HK-2 (cell line): ENCODE results near the gene PCCA.
A peak's percentile ranks its signal among the peaks of the same experiment; 100 is the strongest.

Experiments
- DNase-seq: peaks from one replicate; pipeline ENCODE4 v3.0.0-alpha.2; 2018; ENCODE audit not compliant: unreplicated experiment

PCCA gene

DNA sequence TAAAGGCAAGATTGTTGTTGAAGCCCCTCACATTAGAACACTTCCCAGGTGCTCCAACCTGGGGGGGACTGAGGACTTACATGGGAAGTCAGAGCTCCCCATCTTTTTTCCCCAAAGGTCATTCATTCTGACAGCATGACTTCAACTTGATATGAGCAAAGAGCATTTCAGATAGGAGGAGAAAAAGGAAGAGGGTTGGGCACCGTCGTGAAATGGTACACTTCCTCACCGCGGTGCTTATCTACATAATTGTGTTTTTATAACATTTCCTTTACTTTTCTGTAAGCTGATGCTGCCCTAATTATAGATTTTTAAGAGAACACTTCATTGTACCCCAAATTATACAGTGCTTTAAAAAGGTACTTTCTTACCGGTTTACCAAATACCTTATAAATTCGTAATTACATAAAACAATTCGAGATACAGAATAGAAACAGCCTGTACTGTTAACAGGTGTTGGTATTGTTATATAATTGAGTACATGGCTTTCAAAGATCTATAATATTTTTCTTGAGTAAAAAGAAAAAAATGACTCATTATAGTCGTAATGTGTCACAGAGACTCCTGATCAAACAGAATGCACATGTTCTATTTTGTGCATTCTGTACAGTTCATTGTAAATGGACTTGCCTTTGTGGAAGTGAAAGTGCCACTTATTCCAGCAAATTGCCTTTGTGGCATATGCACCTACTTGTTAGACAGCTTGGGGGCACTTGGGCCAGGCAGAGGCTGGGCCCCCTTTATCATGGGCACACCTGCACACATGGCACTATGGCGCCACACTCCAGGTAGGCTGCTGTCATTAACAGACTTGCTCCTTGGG lies 417.9 kb downstream of the PCCA start:
- no peak for DNase-seq

DNA sequence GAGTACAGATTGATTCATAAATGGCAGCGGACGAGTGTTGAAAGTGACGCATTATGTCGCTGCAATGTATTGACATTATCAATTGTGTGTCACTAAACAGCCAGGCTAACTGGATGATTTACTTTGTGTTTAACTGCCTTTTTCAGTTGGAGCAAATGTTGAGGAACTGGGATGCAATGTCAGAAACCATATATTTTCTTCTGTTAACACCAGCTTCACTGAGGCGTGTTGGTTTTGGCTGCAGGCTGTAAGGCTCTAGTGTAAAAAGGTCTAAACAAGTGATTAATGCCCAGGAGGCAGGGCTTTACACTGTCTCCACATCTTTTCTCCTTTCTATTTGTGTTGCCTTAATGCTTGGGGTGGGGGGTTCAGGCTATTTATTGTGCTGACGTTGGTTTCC lies 419.6 kb downstream of the PCCA start:
- no peak for DNase-seq

DNA sequence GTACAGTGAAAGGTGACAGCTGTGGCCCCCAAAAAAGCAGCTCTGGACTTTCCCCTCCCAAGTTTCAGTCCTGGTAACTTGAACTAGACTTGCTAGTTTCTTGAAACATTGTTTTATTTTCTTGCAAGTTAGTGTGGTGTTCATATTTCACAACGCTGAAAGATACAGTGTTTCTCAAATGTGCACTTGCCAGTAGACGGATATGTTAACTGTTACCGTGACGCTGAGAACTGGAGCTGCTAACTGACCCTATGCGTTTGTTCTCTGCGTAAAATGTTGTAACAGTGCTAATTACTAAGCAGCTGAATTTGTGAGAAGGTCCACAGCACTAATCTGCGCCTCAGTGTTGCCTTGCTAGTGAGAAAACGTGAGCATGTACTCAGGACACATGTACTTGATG lies 420.1 kb downstream of the PCCA start:
- DNase-seq = no peak

DNA sequence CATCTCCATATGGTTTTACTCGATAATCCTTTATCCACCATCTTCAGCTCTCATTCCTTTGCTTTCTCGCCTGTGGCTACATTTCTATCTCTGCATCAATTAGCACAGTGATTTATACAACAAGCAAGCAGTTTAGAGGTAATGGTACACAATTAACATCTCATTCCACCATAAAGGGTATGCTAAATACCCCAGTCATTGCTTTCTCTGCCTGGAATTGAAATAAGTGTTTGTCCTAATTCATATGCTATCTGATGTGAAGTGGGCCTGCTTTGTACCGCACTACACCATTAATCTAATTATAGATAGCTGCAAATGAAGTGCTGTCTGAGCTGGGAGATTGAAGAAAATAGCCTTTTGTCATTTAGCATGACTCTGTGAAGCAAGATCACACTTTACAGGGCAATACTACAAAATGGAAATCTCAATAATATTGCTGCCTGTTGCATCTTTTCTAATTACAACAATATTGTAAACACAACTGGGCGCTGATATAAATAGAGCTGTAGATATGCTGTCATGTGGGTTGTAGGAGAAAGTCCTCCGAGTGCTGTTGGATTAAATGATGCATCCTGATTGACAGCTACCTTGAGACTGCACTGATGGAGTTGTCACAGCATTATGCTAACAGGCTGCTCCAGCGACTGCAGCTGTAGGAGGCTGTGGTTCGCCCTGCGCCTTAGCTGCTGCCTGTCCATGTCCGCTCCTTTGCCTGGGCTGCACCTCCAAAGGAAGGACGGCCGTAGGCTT lies 421.5 kb downstream of the PCCA start:
- DNase-seq = no peak

DNA sequence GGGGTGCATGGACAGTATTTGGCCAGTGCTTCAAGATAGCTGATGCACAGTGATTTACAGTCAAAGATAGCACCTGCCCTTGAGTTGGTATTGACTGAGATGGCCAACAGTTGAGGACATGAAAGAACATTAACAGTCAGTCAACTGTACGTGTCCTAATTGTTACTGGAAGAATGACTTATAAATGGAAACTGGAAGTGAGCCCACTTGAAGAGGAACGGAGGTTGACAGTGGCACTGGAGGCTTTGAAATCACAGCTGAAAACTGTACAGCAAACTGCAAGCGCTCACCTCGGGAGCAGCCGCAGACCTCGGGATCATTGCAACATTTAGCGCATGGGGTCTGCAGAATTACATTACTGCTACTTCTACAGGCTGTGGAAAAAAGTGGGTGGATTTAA lies 422.6 kb downstream of the PCCA start:
- no peak for DNase-seq

DNA sequence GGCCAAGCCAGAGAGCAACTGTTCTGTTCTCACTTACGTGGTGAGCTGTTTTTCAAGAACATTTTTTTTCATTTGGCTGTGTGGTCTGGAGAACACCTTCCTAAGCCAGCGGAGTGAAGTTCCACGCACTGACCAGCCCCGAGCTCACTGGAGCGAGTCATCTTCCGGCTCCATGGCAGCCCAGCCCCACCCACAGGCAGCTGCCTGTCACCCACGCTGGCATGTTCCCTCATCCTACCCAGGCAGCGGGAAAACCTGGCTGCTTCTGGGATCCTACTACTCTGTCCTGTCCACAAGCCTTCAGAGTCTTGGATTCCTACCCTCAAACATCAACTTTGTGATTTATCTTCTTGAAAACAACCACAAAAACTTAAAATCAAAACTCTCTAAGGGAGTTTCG lies 423.5 kb downstream of the PCCA start:
- peak; percentile 52 for DNase-seq

DNA sequence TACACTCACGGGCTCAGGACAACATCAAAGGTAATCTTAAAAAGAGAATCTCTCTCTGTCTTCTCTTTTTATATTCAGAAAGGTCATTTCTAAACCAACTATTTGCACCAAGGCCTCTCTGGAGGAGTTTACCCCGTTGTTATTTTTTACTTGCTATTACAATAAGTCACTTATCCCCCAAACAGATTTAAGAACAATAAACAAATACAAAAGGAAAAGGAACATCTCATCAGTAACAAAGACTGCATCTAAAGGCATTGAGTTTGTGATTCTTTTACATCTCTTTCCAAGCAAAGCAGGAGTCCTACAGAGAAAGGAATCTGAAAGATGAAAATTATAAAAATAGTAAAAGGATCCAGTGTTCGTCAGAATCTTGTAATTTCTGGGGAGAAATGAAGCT lies 424.3 kb downstream of the PCCA start:
- no peak for DNase-seq

DNA sequence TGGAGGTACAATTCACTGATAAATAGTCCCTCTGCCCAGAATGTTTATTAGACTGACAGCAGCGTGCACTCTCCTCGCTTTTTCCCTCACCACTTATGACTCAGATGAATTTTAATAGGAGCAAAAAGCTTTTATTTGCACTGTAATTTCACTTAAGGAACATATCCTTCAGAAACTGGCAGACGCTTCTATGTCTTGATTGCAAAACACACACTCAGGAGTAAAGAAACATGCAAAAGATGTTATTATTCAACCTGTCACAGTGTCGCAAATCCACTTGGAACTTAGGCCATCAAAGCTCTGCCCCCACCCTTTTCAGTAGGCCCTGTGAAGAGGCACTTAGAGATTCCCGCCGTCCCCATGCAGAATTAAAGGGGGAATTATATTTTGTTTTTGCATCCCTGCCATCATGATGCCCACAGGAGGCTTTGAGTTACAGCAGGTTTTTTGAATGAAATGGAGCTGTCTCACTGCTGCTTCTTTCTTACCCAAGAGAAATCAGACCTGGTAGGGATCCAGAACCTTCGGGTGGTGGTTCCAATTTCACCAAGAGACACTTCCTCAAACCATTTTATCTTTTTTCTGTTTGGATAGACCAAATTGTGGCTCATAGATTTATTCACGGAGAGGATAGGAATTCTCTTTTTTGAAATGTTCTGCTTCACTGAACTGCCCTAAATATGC lies 425.2 kb downstream of the PCCA start:
- no peak for DNase-seq

DNA sequence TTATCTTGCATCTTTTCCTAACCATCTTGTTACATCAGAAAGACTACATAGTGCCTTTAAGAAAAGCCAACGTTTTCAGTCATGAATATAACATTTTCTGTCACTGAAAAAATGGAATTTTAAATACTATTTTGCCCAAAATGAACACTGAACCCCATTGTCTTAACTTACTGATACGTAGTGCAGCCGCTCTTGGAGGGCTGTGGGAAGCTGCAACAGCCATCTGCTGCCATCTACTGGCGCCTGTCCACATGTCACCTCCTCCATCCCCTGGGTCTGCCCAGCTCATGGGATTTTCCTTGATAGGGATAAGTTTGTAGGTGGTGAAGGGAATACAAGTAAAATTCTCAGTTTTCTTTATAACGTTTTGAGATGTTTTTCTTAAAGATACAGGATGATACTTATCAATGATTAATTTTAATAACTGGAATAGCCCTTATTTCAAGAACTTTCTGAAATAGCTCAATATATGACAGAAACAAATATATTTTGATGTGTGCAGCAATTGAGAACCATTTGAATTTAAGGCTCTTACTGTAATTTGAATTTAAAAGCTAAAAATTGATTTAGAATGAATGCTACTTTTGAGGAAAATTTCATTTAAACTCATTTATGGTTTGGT lies 426.0 kb downstream of the PCCA start:
- DNase-seq = peak; percentile 50

DNA sequence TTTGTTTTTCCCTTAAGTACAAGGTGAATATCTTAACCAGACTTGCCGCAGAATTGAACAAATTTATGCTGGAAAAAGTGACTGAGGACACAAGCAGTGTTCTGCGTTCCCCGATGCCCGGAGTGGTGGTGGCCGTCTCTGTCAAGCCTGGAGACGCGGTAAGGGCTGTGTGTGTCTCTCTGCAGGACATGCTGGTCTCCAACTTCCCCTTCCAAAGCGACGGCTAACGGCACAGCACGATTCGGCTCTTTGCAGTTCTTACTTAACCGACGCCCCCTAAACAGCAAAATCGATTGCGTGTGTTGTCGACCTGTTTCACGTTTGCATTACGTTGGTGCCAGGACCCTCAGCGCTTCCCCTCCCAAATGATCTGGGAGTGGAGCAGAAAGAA lies 426.5 kb downstream of the PCCA start:
- no peak for DNase-seq

DNA sequence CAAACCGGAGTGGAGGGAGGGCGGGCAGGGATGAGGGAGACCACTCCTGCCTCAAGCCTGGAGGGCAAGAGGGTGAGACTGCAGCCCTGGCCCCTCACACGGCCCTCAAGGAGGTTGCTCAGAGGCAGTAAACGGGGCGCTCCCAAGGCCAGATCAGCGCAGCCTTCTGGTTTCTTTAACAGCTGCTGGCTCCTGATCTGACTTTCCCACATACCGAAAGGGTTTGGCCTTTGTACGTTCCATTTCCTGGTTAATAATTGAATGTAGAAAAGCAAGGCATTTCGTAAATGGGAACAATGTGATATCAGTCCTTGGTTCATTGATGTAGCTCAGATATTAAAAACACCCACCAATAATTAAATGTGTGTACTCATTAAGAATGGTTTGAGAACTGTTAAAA lies 428.2 kb downstream of the PCCA start:
- DNase-seq = no peak

DNA sequence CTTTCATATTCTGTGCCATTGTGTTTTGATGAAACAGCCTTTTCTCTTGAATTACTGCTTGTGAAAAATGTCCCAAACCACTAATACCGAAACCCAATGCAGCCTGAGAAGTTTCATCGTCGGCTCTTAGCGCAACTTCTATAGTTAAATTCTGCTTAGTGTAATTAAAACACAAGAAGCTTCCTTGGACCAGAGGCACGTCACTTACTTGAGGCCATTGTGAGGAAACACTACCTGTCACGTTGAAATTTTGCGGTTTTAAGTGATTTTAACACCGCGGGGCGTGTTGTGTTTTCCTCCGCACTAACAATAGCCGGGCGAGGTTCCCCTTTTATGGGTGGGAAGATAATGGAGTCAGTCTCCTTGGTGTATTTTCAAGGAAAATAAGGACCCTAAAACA lies 428.8 kb downstream of the PCCA start:
- DNase-seq = no peak

DNA sequence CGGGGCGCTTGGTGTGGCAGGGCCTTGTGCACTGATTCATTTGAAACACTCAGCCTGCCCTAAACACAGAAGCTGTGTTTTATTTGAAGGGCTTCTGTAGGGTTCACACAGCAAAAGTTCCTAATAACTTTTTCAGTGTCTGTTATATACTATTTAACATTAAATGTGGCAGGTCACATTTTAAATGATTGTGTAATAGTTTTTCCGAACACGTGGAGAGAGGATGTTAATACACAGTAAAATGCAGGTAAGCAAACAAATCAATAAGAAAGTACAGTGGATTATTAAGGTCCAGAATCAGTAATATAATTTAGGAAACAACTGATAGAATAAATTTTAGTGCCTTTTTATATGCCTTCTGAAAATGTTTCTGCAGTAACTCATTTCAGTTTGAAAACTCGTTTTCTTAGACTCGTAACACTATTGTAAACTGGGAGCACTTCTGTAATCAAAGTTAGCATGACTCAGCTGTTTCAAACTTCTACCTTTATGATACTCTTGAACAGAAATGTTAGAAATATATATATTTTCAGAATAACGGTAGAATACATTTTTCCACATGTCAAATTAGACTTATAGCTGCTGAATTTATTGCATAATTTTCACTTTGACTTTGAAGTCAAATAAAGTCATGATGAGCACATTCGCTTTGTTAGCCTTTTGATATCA lies 429.6 kb downstream of the PCCA start:
- DNase-seq = no peak

DNA sequence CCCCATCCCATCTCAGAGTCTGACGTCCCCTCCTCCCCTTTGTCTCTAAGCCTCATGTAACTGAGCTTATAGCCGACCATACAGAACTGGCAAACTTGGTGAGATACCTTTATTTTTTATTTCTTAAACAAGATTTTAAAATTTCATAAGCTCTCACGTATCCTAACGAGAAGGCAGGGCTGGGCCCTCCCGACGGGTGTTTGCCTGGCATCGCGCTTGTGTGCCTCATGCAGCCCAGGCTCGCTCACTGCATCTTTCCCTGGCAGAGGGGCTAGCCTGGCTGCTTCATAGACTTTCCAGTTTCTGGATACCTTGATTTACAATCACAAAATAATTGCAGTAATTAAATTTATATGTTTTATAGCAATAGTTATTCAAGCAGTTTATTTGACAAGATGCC lies 430.7 kb downstream of the PCCA start:
- no peak for DNase-seq

DNA sequence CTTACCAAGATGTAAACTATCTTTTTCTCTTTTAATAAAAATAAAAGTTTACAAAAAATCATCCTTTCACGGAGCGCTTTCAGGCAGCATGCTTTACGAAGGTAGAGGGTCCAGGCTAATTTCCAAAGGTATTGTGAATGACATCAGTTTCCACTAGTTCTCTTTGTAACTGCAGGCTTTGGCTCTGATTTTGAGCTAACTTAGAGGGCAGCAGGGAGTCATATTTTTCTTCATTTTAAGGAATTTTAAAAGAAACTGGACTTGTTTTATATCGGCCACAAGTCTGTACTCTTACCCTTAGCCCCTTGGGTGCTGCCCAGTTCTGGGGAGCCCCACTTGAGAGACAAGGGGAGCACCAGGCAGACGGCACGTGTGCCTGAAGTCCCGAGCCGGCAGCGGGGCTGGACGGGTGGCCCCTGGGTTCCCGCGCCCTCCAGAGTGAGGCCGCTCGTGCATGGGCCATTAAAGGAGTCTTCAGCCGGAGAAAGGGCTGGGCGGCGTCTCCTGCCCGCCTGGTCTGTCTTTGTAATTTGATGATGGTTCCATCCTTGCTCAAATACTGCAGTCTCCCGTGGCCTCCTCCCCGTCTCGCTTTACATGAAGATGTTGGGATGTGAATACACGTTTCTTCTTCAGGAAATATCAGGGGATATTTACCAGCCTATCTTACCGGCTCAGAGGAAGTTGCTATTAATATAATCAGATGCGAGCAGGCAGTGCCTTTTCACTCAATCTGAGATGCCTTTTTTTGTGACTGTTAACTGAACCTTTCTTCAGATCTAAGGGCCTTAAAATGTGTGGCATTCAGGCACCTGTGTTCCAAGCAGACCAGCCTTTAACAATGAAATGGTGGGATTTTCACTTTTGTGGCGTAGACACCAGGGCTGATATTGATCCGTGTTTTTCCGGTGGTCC lies 432.3 kb downstream of the PCCA start:
- DNase-seq = no peak

DNA sequence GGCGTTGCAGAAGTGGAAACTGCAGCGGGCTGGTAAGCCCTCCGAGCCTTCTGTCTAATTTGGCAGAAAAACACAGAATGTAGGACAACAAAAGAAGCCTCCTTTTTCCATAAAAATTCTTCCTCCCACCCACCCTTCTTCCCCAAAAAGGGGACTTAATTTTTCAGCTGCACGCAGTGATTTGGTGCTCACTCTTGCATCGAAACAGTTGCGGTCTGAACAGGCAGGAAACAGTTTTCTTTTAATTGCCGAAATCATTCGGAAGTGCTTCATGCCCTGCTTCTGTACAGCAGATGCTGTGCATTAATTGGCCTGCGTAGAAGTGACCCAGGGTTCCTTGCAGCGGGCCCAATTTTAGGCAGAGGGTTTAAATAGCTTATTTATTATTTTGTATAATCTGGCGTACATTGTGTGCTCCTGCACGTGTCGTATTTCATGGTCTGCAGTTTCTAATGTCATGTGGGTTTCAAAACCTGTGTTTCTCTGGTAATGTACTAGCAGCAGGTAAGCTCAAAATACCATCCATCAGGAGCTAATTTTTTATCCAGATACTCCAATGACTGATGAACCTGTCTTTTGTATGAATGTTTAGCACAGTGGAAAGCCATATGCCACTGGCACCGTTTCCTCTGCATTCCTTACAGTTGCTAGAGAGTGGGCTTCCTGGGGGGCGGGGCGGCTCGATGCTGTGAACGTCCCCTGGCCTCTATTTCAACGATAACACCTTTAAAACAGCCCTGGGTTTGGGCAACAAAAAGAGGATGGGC lies 433.1 kb downstream of the PCCA start:
- no peak for DNase-seq

DNA sequence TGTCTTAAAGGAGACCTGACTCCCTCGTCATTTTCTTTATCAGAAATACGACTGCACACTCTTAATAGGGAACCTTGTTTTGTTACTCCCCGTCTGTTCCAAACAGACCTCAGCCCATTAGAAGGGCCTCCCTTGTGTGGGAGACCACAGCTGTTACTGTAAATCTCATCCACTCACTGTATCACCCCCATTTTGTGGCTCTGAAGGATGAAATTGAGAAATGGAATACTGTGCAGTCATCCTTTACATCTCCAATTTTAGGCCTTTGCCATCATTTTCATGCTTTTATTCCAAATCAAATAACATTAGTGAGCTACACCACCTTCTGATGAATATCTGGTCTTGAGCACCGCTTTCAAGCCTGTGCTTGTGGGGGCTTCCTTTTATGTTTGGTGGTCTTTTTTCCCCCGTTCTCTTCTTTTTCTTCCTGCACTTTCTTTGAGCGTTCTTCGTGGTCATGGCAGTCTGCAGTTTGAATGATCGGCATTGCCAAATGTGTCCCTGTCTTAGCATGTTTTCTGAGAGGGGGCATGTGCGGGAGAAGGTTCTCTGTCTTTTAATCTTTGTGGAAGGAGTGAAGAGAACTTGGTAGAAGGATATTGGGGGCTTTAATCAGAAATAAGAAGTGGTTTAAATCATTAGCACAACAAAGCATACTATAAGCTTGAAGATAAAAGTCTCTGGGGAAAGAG lies 433.9 kb downstream of the PCCA start:
- DNase-seq = no peak

DNA sequence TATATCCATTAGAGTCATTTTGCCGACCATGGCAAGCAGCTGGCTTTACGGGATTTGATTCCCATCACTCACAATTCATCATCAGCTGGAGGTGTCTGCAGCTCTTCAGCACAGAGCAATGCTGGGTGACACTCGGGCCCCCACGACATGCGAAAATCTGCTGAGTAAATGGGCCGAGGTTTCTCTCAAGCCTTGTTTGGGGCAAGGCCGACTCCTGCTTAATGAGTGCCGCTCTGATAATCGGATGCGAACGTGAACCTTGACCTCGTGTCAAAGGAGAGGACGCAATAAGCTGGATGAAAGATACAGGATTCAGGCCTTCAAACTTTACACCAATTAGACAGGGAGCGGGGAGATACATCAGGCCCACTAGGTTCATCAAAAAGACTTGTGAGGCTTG lies 434.5 kb downstream of the PCCA start:
- no peak for DNase-seq

DNA sequence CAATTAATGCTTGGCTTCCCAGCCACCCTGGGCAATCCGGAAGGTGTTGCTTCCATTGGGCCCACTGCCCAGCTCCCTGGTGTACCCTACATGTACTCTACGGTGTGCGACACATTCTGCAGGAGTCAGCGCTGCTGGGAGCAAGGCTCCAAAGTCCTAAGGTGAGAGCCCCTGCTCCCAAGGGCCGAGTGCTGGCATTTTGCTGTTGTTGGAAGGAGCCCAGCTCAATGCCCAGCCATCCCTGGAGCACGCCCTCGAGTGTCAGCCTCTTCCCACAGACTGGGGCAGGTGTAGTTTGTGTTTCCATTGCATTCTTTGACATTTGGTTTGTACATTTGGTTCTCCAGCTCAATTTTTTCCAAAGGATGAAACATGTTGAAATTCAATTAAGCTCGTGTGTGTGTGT lies 435.1 kb downstream of the PCCA start:
- DNase-seq = no peak
